Endothelial cell of umbilical vein (primary cell): Measurements from ENCODE around the gene MYO5B. TPM values are rescaled to one million over a fixed set of nuclear protein-coding genes. Genes with fewer than 3 reads are reported as not detected.

ENCODE experiments used
- BruUV-seq: library from RNA; stranded (reverse); fragments of 400-500 nt; replicated peaks from 2 replicates; lab custom pipeline; 2021; lab: Mats Ljungman, UMichigan
- CTCF ChIA-PET: fragments of 300-600, 350-600 bp; sonication (Branson Sonifier 250); formaldehyde crosslinking; loops from one replicate; lab custom pipeline; 2021; ENCODE audit warnings: antibody characterized with exemption, inconsistent platforms; lab: Charles Lee
- POLR2A ChIA-PET: fragments of 300-600, 350-600 bp; sonication (Branson Sonifier 250); formaldehyde crosslinking; loops from one replicate; lab custom pipeline; 2021; ENCODE audit warnings: antibody characterized with exemption, inconsistent platforms; lab: Charles Lee
- DNase-seq: peaks from one replicate; pipeline ENCODE4 v3.0.0-alpha.2; 2011; ENCODE audit warnings: low read depth, low spot score
- FAIRE-seq: peaks from 2 replicates; lab custom pipeline; 2011; peaks lifted over from hg19 to GRCh38; lab: Jason Lieb, UNC
- H2AFZ ChIP-seq: 2 replicates; pipeline ENCODE4 v1.6.0; 2012; ENCODE audit warnings: low read depth, low read length, control low read depth, inconsistent platforms
- H3K27ac ChIP-seq: 2 replicates; pipeline ENCODE4 v1.5.1; 2011; ENCODE audit warnings: low read depth, mild to moderate bottlenecking, control low read depth, low read length, moderate library complexity; ENCODE audit not compliant: insufficient read depth
- H3K27me3 ChIP-seq, 2 experiments: 2 replicates each; pipeline versions ENCODE4 v1.6.0 to v1.6.1; 2011; ENCODE audit warnings: low read length in 2 of 2, mixed read lengths in 1 of 2; ENCODE audit not compliant: control insufficient read depth in 2 of 2, insufficient read depth in 2 of 2
- H3K36me3 ChIP-seq, 2 experiments: 2 replicates in 1 of 2; 3 replicates in 1 of 2; pipeline ENCODE4 v1.5.1; 2011; ENCODE audit warnings: low read length in 2 of 2, mild to moderate bottlenecking in 1 of 2, moderate library complexity in 1 of 2; ENCODE audit not compliant: control insufficient read depth in 2 of 2, insufficient read depth in 2 of 2; ENCODE audit errors: extremely low read depth in 1 of 2
- H3K4me1 ChIP-seq: 3 replicates; pipeline ENCODE4 v1.5.1; 2011; ENCODE audit warnings: mild to moderate bottlenecking, low read length; ENCODE audit not compliant: control insufficient read depth, insufficient read depth; ENCODE audit errors: extremely low read depth
- H3K4me2 ChIP-seq: 2 replicates; pipeline ENCODE4 v1.6.1; 2011; ENCODE audit warnings: low read length, control low read depth, mixed read lengths; ENCODE audit not compliant: insufficient read depth
- H3K4me3 ChIP-seq, 3 experiments: fragments of 200-600 bp in 1 of 3; sonication (generic), shearing (Covaris generic) in 1 of 3; replicated peaks in 1 of 3; 2 replicates each; pipeline ENCODE4 v1.5.1; 2011 to 2016; ENCODE audit warnings: control low read depth in 3 of 3, low read length in 3 of 3, mild to moderate bottlenecking in 2 of 3, inconsistent platforms in 1 of 3, low read depth in 1 of 3, moderate library complexity in 1 of 3; ENCODE audit not compliant: insufficient read depth in 1 of 3
- H3K79me2 ChIP-seq: 2 replicates; pipeline ENCODE4 v1.6.0; 2012; ENCODE audit warnings: low read length, inconsistent platforms; ENCODE audit not compliant: control insufficient read depth, insufficient read depth
- H3K9ac ChIP-seq: replicated peaks from 2 replicates; pipeline ENCODE3; 2011; ENCODE audit warnings: low read length, control low read depth; ENCODE audit not compliant: insufficient read depth; ENCODE audit errors: extremely low read depth
- H3K9me1 ChIP-seq: replicated peaks from 3 replicates; pipeline ENCODE4 v1.6.0; 2011; ENCODE audit warnings: mild to moderate bottlenecking, low read length; ENCODE audit not compliant: control insufficient read depth, insufficient read depth; ENCODE audit errors: extremely low read depth
- H3K9me3 ChIP-seq: replicated peaks from 2 replicates; pipeline ENCODE4 v1.5.1; 2012; ENCODE audit warnings: low read length, inconsistent platforms; ENCODE audit not compliant: control insufficient read depth, insufficient read depth
- H4K20me1 ChIP-seq: replicated peaks from 2 replicates; pipeline ENCODE3; 2011; ENCODE audit warnings: mild to moderate bottlenecking, low read length; ENCODE audit not compliant: control insufficient read depth, insufficient read depth; ENCODE audit errors: extremely low read depth
- CTCF ChIP-seq, 2 donors: IDR thresholded peaks; 1 replicate in 1 of 2; 2 replicates in 1 of 2; pipeline ENCODE4 v1.5.1; 2011; ENCODE audit warnings: low read length in 2 of 2, mild to moderate bottlenecking in 2 of 2, moderate library complexity in 2 of 2, control low read depth in 1 of 2, inconsistent platforms in 1 of 2, low read depth in 1 of 2; ENCODE audit not compliant: insufficient read depth in 1 of 2; ENCODE audit errors: extremely low read depth in 1 of 2
- EZH2 ChIP-seq: IDR thresholded peaks from 2 replicates; pipeline ENCODE4 v1.6.1; 2012; ENCODE audit warnings: borderline replicate concordance, low read depth, mild to moderate bottlenecking, moderate library complexity, low read length, inconsistent platforms; ENCODE audit not compliant: severe bottlenecking
- FOS ChIP-seq: IDR thresholded peaks from 2 replicates; pipeline ENCODE4 v1.6.1; 2011; ENCODE audit warnings: mild to moderate bottlenecking, low read length, moderate library complexity, borderline replicate concordance; ENCODE audit not compliant: insufficient read depth
- GATA2 ChIP-seq: IDR thresholded peaks from 2 replicates; pipeline ENCODE4 v1.7.0; 2011; ENCODE audit warnings: low read depth, mild to moderate bottlenecking, moderate library complexity, mixed read lengths, low read length; ENCODE audit not compliant: insufficient read length, insufficient read depth
- JUN ChIP-seq: IDR thresholded peaks from 2 replicates; pipeline ENCODE4 v1.6.1; 2011; ENCODE audit warnings: borderline replicate concordance, low read depth; ENCODE audit not compliant: insufficient read length, insufficient read depth
- MYC ChIP-seq: IDR thresholded peaks from one replicate; pipeline ENCODE4 v1.6.1; 2011; ENCODE audit warnings: mild to moderate bottlenecking, low read depth, low read length
- POLR2A ChIP-seq: IDR thresholded peaks from 2 replicates; pipeline ENCODE4 v1.6.1; 2012; ENCODE audit warnings: low read depth, mild to moderate bottlenecking, control low read depth, low read length
- POLR2AphosphoS5 ChIP-seq: IDR thresholded peaks from 2 replicates; pipeline ENCODE4 v1.6.1; 2012; ENCODE audit warnings: low read depth, mild to moderate bottlenecking, control low read depth, low read length, moderate library complexity; ENCODE audit not compliant: insufficient read depth
- dilution Hi-C: fragments of 300-500 bp; cut with MboI; formaldehyde crosslinking; loops from one replicate; pipeline ENCODE4 v1.15.0; 2019; ENCODE audit warnings: low sequenced_read_pairs; ENCODE audit not compliant: extremely low pct_ligation_motif_present
- intact Hi-C: fragments of 100-400 bp; cut with micrococcal nuclease; formaldehyde crosslinking; loops from one replicate; pipeline ENCODE4 v1.10.0; 2022
- polyA plus RNA-seq, 4 experiments: library from polyadenylated mRNA; depleted of rRNA in 3 of 4; stranded (reverse) in 3 of 4; unstranded in 1 of 4; fragments of >200 nt; gene quantifications; 2 replicates each; pipeline versions ENCODE4 v1.2.1 to v1.2.3, GENCODE V29; 2011 to 2012; ENCODE audit warnings: missing spikeins in 1 of 4
- total RNA-seq: library from RNA; stranded (reverse); gene quantifications from 2 replicates; pipeline ENCODE4 v1.2.3, GENCODE V29; 2021
- TF ChIP-seq, protein P1 (sequence below): IDR thresholded peaks from 2 replicates; pipeline ENCODE4 v1.6.1; 2011; ENCODE audit not compliant: insufficient read depth, insufficient read length

MYO5B gene
- total and polyA plus RNA-seq, 2 donors (not counting 3 experiments of a cell fraction or from before 2014, with no cell fraction given): 0.54 to 1.1 TPM

DNA sequence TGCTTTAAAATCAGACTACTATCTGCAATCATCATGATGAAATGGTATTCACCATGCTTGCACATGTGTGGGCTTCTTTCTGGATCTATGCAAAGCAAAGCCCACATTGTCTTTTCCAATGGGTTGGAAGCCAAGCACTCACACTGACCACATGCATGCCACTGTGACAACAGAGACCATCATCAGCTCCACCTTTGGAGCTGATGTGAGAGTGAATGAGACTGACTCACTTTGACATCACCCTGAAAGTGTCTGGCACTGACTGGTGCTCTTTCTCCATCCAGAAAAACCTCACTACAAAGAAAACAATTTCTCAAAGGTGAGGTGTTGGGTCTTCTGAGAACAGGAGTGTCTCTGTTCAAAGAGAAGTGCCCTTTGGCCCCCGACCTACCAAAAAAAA, 4.7 kb downstream of the MYO5B start:
- no TSS peak for BruUV-seq

More for the DNA sequence above, 4.7 kb downstream of the MYO5B start:
- H3K36me3 ChIP-seq: no peaks in the 10 kb centered on the region
- no peak for FAIRE-seq
- H3K4me2 ChIP-seq: no peak overlapping the region
- H3K79me2 ChIP-seq: no peaks in the 10 kb centered on the region
- H2AFZ ChIP-seq: no peak overlapping the region
- POLR2A ChIA-PET: no interaction called here
- H3K9me1 ChIP-seq: no peaks in the 10 kb centered on the region
- DNase-seq: no peak
- intact Hi-C loops (no loop called here), dilution Hi-C loops (no loop called here)
- no peak overlapping the region for H3K9ac ChIP-seq
- H4K20me1 ChIP-seq: no peaks in the 10 kb centered on the region
- no peak overlapping the region for H3K4me3 ChIP-seq
- CTCF ChIA-PET: no interaction called here
- peaks cover 24 to 35% of the 10 kb centered on the region in 2 experiments for H3K27me3 ChIP-seq
- H3K4me1 ChIP-seq: no peaks in the 10 kb centered on the region
- H3K27ac ChIP-seq: no peak overlapping the region
- H3K9me3 ChIP-seq: no peaks in the 10 kb centered on the region
- no peak for TF ChIP-seq EZH2
- TF ChIP-seq, protein P1, sequence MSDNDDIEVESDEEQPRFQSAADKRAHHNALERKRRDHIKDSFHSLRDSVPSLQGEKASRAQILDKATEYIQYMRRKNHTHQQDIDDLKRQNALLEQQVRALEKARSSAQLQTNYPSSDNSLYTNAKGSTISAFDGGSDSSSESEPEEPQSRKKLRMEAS: no peak
- TF ChIP-seq CTCF (IDR thresholded peaks at IDR 0.05; ENCODE audit: extremely low read depth in 1 of 2, insufficient read depth in 1 of 2, low read depth in 1 of 2, low read length in 2 of 2): no peak
- no peak for TF ChIP-seq FOS
- no peak for TF ChIP-seq MYC
- TF ChIP-seq JUN: no peak
- TF ChIP-seq GATA2: no peak
- TF ChIP-seq POLR2A: no peak
- TF ChIP-seq POLR2AphosphoS5: no peak
